Nephron (organoid): Measurements from ENCODE around the gene FGF2.

Experiments used
- H3K27ac Mint-ChIP-seq, 3 experiments: 2 replicates each; pipeline ENCODE4 v1.8.0; 2020; ENCODE audit warnings: mixed read lengths in 3 of 3, mild to moderate bottlenecking in 2 of 3, moderate library complexity in 1 of 3
- H3K27me3 Mint-ChIP-seq: 2 replicates; pipeline ENCODE4 v1.8.0; 2021; ENCODE audit warnings: low read depth, mild to moderate bottlenecking, moderate library complexity, mixed read lengths
- H3K36me3 Mint-ChIP-seq: 2 replicates; pipeline ENCODE4 v1.8.0; 2020; ENCODE audit warnings: low read depth, mixed read lengths
- H3K4me1 Mint-ChIP-seq: 2 replicates; pipeline ENCODE4 v1.8.0; 2020; ENCODE audit warnings: mixed read lengths
- H3K4me3 Mint-ChIP-seq, 3 experiments: 2 replicates each; pipeline ENCODE4 v1.8.0; 2020; ENCODE audit warnings: mild to moderate bottlenecking in 3 of 3, mixed read lengths in 3 of 3, moderate library complexity in 2 of 3
- H3K9me3 Mint-ChIP-seq: 2 replicates; pipeline ENCODE4 v1.8.0; 2020; ENCODE audit warnings: mixed read lengths
- CTCF ChIP-seq, 3 experiments: fragments of 200-600 bp; sonication (generic); IDR thresholded peaks; one replicate each; pipeline ENCODE4 v1.5.0; 2021; ENCODE audit warnings: antibody characterized with exemption in 3 of 3; ENCODE audit not compliant: unreplicated experiment in 3 of 3

Gene FGF2

GRCh38 chr4:122819708-122820449 lies 6.8 kb upstream of the FGF2 start:
- Mint-ChIP-seq H3K27ac (no peak overlapping the region), H3K9me3 (peaks cover 2% of the 10 kb centered on the region), H3K27me3 (no peaks in the 10 kb centered on the region), H3K4me1 (no peaks in the 10 kb centered on the region), H3K36me3 (no peaks in the 10 kb centered on the region), H3K4me3 (no peak overlapping the region)
- TF ChIP-seq CTCF (IDR thresholded peaks at IDR 0.05; ENCODE audit: unreplicated experiment in 3 of 3) = no peak

GRCh38 chr4:122821092-122821491 lies 5.5 kb upstream of the FGF2 start:
- H3K4me1 Mint-ChIP-seq = peaks cover 4% of the 10 kb centered on the region
- no peak for TF ChIP-seq CTCF (IDR thresholded peaks at IDR 0.05; ENCODE audit: unreplicated experiment in 3 of 3)
- H3K27ac Mint-ChIP-seq = no peak overlapping the region
- H3K9me3 Mint-ChIP-seq = peaks cover 2% of the 10 kb centered on the region
- no peaks in the 10 kb centered on the region for H3K36me3 Mint-ChIP-seq
- H3K4me3 Mint-ChIP-seq = no peak overlapping the region
- H3K27me3 Mint-ChIP-seq = peaks cover 7% of the 10 kb centered on the region

GRCh38 chr4:122822466-122822865 lies 4.2 kb upstream of the FGF2 start:
- Mint-ChIP-seq H3K27me3 (peaks cover 8% of the 10 kb centered on the region), H3K4me3 (peak overlapping the region in 1 of 3 experiments; percentile 58), H3K36me3 (no peaks in the 10 kb centered on the region), H3K27ac (no peak overlapping the region), H3K9me3 (peaks cover 2% of the 10 kb centered on the region), H3K4me1 (peaks cover 6% of the 10 kb centered on the region)
- no peak for TF ChIP-seq CTCF (IDR thresholded peaks at IDR 0.05; ENCODE audit: unreplicated experiment in 3 of 3)

GRCh38 chr4:122823476-122823875 lies 3.2 kb upstream of the FGF2 start:
- H3K4me3 Mint-ChIP-seq = no peak overlapping the region
- H3K36me3 Mint-ChIP-seq = no peaks in the 10 kb centered on the region
- no peak overlapping the region for H3K27ac Mint-ChIP-seq
- peaks cover 18% of the 10 kb centered on the region for H3K27me3 Mint-ChIP-seq
- TF ChIP-seq CTCF (IDR thresholded peaks at IDR 0.05; ENCODE audit: unreplicated experiment in 3 of 3) = no peak
- H3K9me3 Mint-ChIP-seq = peaks cover 2% of the 10 kb centered on the region
- H3K4me1 Mint-ChIP-seq = peaks cover 13% of the 10 kb centered on the region

GRCh38 chr4:122824616-122825015 lies 2.0 kb upstream of the FGF2 start:
- Mint-ChIP-seq H3K4me1 (peaks cover 20% of the 10 kb centered on the region), H3K27me3 (peaks cover 24% of the 10 kb centered on the region), H3K27ac (no peak overlapping the region), H3K4me3 (peak overlapping the region; percentile 28 to 75 (median 34)), H3K9me3 (peaks cover 2% of the 10 kb centered on the region), H3K36me3 (no peaks in the 10 kb centered on the region)
- TF ChIP-seq CTCF (IDR thresholded peaks at IDR 0.05; ENCODE audit: unreplicated experiment in 3 of 3) = no peak

- TF ChIP-seq CTCF (IDR thresholded peaks at IDR 0.05; ENCODE audit: unreplicated experiment in 3 of 3) = no peak
- Mint-ChIP-seq H3K36me3 (no peaks in the 10 kb centered on the region), H3K4me3 (peak overlapping the region; percentile 79 to 86 (median 83)), H3K27ac (peak overlapping the region; percentile 76 to 87 (median 82)), H3K9me3 (peaks cover 2% of the 10 kb centered on the region), H3K4me1 (peaks cover 29% of the 10 kb centered on the region), H3K27me3 (peaks cover 24% of the 10 kb centered on the region)
Observed at GRCh38 chr4:122826079-122826527, 528 bp upstream of the FGF2 start.
